Activated effector memory CD4-positive, alpha-beta T cell treated with anti-CD3 and anti-CD28 coated beads, Interleukin-2, amount 50 U/mL, for 16 hours (primary cell): ENCODE measurements around the gene KCNC3.
A peak's percentile ranks its signal among the peaks of the same experiment; 100 is the strongest.

ENCODE experiments used
- DNase-seq: peaks from one replicate; pipeline ENCODE4 v3.0.0-alpha.2; 2020

KCNC3 gene

DNA sequence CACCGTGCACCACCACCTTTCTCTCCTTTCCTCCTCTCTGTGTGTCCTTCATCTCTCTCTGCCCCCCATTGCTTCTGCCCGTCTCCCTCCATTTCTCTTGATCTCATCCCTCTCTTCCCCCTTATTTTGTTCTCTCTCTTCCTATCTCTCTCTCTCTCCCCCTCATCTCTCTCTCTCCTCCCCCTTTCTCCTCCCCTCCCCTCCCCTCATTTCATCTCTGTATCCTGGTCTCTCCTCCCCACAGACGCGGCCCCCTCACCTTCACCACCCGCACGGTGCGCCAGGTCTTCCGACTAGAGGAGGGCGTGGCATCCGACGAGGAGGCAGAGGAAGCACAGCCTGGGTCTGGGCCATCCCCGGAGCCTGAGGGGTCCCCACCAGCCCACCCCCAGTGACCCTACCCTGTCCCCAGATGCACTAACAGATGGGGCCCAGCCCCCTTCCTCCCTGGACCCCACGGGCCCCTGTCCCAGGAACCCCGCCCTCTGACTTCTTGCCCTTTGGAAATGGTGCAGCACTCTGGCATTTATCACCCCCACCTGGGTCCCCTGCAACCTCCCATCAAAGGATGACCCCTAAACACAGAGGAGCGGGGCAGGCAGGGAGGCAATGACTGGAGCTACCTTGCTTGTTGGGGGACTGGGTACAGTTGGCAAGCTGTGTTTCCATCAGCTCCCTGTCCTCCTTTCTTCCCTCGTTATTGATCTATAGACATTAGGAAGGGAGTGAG lies 19.6 kb downstream of the KCNC3 start:
- no peak for DNase-seq

DNA sequence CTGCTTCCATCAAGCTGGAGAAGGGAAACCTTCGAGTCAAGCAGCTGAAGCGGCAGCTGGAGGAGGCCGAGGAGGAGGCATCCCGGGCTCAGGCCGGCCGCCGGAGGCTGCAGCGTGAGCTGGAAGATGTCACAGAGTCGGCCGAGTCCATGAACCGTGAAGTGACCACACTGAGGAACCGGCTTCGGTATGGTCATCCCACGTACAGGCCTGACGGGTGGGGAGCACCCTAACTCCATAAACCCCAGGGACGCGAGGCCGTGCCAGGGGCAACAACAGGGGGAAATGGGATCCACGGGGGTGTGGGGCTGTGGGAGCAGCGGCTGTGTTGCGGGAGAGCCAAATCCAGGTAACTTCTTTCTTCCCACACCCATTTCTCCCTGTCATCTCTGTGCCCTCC lies 20.2 kb downstream of the KCNC3 start:
- no peak for DNase-seq

DNA sequence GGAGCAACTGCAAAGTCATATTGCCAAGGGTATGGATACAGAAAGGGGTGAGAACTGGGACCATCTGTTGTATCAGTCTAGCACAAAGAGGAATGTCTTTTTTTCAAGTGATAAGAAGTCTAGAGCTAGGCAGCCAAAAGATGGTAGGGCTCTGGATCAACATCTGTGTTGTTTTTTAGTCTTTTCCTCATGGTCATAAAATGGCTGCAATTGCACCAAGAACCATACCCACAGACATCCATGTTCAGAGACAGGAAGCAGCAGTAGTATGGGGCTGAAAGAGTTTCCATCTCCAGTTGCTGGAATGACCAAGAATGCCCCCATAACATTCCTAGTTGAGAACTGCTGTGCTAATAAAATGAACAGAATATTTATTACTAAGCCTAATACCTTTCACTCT lies 25.6 kb downstream of the KCNC3 start:
- no peak for DNase-seq

DNA sequence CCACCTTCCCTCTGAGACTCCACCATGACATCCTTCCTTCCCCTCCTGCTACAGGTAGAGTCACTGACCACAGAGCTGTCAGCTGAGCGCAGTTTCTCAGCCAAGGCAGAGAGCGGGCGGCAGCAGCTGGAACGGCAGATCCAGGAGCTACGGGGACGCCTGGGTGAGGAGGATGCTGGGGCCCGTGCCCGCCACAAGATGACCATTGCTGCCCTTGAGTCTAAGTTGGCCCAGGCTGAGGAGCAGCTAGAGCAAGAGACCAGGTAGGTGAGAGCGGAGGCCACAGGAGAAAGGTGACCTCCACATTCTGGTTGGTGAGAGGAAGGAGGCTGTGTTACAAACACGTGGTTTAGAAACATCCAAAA lies 27.6 kb downstream of the KCNC3 start:
- no peak for DNase-seq

DNA sequence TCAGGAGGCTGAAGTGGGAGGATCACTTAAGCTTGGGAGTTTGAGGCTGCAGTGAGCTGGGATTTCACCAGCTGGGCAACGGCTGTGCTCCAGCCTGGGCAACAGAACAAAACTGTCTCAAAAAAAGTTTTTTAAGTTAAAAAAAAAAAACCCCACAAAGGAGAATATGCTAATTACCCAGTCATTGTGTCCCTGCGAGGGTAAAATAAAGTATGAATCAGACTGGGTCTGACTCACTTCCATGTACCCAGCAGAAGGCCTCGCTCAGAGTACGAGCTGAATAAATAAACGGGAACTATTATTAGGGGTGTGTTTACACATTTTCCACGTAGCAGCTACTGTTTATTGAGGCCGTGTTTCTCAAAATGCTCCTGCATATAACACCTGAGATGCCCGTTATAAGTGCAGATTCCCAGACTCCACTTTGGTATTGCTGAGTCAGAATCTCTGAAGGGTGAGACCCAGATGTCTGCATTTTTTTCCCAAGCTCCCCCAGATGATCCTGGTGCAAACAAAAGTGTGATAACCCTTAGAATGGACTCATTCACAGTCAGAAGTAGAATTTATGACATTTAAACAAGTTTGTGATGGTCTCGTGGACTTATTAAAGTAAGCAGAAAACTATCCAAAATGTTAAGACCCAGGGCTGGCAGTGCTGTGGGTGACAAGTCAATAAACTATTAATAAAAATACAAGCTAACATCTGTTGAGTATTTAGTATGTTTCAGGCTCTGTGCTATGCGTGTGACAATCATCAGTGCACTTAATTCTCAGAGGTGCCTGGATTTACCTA lies 28.2 kb downstream of the KCNC3 start:
- no peak for DNase-seq

DNA sequence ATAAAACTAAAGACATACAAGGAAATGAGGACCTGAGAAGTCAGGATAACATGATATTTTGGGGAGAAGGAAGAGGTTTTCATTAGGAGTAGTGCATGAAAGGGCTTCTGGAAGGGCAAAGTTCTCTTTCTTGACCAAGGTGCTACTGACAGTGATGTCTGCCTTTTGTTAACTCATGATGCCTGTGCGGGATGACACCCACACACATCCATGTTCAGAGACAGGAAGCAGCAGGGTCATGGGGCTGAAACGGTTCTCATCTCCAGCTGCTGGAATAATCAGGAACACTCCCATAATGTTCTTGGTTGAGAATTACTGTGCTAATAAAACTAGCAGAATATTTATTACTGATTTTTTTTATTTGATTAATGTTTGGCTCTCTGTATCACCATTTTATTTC lies 29.1 kb downstream of the KCNC3 start:
- DNase-seq: no peak

DNA sequence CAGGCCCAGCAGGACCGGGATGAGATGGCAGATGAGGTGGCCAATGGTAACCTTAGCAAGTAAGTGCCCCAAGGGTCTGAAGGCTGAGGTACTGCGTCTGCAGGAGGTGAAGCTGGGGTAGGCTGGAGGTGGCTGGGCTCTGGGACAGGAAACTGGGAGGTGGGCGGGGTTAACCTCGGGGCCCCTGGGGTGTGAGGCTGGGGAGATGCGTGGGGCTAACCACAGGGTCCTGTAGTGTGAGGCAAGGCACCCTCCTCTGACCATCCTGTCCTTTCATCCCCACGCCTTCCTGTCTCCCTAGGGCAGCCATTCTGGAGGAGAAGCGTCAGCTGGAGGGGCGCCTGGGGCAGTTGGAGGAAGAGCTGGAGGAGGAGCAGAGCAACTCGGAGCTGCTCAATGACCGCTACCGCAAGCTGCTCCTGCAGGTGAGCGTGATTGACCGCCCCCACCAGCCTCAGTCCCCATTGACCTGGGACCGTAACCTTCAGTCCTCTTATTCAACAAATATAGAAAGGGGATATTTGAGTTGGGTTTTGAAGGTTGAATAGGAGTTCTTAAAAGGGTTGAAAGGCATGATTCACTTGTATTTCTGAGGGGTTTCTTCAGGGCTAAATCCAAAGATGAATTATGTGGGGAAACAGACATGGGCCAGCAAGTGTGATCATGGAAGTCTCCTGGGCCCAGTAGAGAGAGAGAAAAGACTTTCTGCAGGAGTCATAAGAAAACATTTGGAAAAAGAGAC lies 35.7 kb downstream of the KCNC3 start:
- no peak for DNase-seq

DNA sequence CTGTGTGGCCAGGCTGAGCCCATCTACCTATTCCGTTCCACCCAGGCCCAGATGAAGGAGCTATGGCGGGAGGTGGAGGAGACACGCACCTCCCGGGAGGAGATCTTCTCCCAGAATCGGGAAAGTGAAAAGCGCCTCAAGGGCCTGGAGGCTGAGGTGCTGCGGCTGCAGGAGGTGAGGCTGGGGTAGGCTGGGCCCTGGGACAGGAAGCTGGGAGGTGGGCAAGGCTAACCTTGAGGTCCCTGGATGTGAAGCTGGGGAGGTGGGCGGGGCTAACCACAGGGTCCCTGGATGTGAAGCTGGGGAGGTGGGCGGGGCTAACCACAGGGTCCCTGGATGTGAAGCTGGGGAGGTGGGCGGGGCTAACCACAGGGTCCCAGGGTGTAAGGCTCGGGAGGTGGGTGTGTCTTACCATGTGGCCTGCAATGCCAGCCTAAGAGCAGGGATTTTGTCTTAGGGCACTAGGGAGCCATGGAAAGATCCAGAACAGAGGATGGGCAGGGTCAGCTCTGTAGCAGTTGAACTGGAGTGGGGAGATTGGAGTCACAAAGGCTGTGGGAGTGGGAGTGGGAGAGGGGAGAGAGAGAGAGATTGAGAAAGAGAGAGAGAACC lies 36.9 kb downstream of the KCNC3 start:
- no peak for DNase-seq

DNA sequence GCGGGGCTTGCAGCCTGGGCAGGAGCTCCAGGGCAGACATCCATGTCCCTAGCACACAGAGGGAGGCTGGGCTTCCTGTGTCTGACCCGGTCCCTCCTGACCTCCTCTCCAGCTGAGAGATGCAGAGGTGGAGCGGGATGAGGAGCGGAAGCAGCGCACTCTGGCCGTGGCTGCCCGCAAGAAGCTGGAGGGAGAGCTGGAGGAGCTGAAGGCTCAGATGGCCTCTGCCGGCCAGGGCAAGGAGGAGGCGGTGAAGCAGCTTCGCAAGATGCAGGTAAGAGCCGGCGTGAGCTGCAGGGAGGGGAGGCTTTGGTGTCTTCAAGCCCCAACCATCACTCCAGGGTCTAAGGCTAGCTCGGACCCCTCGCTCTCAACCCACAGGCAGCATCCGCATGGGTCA lies 38.4 kb downstream of the KCNC3 start:
- DNase-seq: no peak

DNA sequence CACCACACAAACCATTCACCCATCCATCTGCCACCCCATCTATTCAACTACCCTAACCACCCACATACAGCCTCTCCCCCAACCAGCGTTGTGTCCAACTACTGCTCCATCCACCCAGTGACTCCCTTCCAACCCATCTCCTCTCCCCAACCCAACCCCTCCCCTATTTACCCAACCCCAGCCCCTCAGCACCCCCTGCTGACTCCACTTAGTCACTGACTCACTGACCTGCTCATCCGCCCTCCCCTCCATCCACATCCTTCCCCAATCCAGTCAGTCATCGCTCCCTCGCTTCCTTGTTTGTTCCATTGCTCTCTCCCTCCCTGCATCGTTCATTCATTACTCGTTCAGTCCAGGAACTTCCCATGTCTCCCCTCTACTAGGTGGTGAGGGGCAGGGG lies 39.2 kb downstream of the KCNC3 start:
- DNase-seq: peak; percentile 10

DNA sequence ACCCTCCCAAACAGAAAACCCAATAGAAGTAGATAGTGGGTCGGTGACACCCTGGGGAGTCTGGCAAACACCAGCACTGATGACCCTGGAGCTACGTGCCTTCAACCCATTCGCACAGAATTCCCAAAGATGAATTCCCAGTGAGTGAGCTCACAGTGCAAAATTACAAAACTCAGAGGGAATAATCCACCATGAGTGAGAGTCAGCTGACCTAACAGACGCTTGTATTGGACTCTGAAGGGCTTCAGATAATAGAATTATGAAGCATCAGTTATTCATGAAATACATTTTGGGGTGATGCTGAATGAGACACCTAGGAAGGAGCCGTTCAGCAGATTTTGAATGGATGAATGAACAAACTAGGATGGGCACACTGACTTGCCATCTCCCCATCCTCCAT lies 40.2 kb downstream of the KCNC3 start:
- DNase-seq: no peak

DNA sequence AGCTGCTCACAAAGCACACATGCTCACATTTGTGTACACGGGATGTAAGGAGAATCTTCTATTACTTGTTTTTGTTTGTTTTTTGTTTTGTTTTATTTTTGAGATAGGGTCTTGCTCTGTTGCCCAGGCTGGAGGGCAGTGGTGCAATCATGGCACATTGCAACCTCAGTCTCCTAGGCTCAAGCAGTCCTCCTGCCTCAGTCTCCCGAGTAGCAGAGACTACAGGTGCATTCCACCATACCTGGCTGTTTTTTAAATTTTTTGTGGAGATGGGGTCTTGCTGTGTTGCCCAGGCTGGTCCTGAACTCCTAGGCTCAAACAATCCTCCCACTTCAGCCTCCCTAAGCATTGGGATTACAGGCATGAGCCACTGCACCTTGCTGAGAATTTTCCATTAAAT lies 41.8 kb downstream of the KCNC3 start:
- no peak for DNase-seq

DNA sequence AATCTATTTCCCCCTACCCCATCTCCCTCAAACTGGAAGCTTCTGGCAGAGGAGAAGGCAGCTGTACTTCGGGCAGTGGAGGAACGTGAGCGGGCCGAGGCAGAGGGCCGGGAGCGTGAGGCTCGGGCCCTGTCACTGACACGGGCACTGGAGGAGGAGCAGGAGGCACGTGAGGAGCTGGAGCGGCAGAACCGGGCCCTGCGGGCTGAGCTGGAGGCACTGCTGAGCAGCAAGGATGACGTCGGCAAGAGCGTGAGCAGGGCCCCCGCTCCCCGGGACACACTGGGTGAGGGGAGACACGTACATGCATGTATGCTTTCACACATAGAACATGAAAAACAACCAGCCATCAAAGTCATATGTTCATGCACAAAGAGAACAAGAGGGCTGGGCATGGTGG lies 42.7 kb downstream of the KCNC3 start:
- peak; percentile 19 for DNase-seq

DNA sequence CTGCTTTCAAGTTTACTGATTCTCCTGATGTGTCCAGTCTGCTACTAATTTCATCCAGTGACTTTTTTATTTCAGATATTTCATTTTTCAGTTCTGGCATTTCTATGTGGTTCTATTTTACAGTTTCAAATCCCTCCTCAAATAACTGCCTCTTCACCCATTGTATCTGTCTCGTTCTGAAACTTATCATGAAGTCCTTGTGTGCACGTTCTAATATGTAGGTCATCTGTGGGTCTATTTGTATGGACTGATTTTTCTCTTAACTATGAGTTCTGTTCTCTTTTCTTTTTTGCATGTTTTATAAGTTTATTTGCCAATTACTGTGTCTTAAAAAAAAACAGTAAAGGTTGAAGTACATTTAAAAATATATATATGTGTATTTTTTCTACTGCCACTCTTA lies 43.3 kb downstream of the KCNC3 start:
- no peak for DNase-seq

DNA sequence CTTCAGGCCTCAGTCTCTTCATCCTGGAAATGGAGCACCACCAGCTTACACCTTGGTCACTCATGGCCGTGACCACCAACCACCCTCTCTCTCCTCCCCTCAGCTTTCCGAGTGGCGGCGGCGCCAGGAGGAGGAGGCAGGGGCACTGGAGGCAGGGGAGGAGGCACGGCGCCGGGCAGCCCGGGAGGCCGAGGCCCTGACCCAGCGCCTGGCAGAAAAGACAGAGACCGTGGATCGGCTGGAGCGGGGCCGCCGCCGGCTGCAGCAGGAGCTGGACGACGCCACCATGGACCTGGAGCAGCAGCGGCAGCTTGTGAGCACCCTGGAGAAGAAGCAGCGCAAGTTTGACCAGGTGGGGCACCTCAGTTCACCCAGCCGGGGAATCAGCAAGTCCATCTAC lies 47.7 kb downstream of the KCNC3 start:
- DNase-seq: no peak

DNA sequence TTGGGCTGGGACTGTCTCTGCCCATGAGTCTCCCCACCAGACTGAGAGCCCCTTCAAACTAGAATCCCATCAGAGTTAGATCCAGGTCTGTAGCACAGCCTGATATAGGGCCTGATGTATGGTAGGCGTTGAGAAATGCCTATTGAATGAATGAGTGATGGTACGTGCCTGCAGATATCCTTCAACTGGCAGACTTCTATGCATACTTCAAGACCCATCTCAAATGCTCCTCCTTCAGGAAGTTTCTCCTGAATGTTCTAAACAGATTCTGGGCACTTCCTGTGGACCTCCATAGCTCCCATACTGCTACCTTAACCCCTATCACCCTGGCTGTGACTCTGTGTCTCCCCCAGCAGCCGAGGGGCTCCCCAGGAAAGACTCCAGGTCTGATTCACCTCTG lies 48.2 kb downstream of the KCNC3 start:
- no peak for DNase-seq

DNA sequence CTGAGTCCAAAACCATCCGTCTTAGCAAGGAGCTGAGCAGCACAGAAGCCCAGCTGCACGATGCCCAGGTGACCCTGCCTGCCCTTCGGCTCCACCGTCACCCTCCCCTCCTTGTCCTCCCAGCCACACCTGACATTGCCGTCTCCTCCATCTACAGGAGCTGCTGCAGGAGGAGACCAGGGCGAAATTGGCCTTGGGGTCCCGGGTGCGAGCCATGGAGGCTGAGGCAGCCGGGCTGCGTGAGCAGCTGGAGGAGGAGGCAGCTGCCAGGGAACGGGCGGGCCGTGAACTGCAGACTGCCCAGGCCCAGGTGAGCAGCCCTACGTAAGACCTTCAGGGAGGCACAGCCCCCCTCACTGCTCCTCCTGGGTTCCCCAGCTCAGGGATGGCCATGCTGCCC lies 49.1 kb downstream of the KCNC3 start:
- no peak for DNase-seq

DNA sequence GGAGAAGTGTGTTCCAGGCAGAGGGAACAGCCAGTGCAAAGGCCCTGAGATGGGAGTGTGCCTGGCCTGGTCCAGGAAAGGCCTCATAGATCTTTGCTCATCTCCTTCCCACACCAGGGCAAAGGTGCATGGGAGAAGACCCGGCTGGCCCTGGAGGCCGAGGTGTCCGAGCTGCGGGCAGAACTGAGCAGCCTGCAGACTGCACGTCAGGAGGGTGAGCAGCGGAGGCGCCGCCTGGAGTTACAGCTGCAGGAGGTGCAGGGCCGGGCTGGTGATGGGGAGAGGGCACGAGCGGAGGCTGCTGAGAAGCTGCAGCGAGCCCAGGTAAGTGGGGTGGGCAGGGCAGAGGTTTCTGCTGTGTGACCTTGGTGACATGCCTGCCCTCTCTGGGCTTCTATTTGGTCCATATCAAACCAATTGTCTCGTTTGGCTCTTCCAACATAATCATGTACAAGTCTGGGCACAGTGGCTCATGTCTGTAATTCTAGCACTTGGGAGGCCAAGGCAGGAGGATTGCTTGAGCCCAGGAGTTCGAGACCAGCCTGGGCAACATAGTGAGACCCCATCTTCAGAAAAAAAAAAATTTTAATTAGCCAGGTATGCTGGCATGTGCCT lies 51.1 kb downstream of the KCNC3 start:
- no peak for DNase-seq

DNA sequence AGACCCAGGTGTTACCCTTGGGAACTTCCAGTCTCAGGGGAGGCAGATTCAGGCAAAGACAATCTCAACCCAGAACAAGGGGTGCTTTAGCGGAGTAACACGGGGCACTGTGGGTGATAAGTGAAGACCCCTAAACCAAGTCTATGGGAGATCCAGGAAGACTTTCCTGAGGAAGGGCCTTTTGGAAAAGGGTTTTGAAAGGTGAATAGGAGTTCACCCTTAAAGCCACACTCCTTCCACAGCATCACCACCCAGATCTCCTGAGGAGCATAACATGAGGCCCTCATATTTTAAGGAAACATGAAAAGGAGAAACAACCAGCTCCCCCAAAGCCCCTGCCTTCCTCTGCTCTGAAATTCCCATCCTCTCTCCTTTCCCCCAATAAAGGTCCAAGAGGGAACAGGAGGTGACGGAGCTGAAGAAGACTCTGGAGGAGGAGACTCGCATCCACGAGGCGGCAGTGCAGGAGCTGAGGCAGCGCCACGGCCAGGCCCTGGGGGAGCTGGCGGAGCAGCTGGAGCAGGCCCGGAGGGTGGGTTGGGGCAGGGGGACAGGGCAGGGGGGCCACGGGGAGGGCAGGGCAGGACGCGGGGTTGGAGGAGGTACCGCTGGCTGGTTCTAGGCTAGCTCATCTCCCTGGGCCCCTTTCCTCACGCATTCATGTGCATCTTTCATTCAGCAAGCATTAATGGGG lies 52.7 kb downstream of the KCNC3 start:
- no peak for DNase-seq

DNA sequence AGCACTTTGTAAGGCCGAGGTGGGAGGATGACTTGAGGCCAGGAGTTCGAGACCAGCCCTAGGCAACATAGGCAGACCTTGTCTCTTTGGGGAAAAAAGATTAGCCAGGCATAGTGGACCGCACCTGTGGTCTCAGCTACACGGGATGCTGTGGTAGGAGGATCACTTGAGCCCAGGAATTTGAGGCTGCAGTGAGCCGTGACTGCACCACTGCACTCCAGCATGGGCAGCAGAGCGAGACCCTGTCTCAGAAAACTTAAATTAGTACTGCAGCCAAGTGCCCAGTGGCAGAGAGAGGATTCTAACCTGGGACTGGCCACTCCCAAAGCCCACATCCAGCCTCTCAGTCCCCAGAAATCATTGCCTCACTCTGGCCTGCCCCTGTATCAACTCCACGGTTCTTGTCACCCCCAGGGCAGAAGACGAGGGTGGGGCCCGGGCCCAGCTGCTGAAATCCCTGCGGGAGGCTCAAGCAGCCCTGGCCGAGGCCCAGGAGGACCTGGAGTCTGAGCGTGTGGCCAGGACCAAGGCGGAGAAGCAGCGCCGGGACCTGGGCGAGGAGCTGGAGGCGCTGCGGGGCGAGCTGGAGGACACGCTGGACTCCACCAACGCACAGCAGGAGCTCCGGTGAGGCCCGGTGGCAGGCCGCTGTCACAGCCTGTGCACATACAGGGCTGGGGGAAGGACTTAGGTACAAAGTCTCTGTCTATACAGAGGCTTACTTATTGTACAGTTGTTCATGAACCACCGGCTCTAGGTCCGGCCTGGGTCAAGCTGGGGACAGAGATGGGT lies 53.4 kb downstream of the KCNC3 start:
- DNase-seq: no peak

DNA sequence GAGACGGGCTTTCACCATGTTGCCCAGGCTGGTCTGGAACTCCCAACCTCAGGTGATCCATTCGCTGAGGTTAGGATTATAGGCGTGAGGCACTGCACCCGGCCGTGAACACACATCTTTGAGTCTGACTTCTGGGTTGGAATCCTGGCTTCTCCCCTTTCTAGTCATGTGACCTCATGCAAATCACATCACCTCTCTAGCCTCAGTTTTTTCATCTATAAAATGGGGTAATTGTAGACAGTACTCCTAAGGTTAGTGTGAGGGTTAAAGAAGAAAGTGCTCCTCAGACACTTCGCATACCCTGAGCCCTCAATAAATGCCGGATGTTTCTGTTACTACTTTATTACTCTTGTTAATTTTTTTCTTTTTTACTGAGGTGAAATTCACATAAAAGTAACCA lies 55.4 kb downstream of the KCNC3 start:
- DNase-seq: no peak
